H1 (cell line): ENCODE data around the gene ACTL10. TPM values are rescaled to one million over a fixed set of nuclear protein-coding genes. Genes with fewer than 3 reads are reported as not detected.

Source experiments
- CTCF ChIA-PET: fragments of 300-600 bp; sonication (Branson Sonifier 250); formaldehyde crosslinking; loops from one replicate; lab custom pipeline; 2021; ENCODE audit not compliant: partially characterized antibody; lab: Charles Lee
- POLR2A ChIA-PET: fragments of 300-600 bp; sonication (Branson Sonifier 250); formaldehyde crosslinking; loops from one replicate; lab custom pipeline; 2021; ENCODE audit warnings: inconsistent platforms; ENCODE audit not compliant: partially characterized antibody; lab: Charles Lee
- DNase-seq, 2 experiments: peaks; one replicate each; pipeline versions ENCODE4 v3.0.0 to v3.0.0-alpha.2; 2010 to 2022; ENCODE audit warnings: low spot score in 2 of 2, low read depth in 1 of 2, mixed read lengths in 1 of 2
- FAIRE-seq: peaks from 2 replicates; lab custom pipeline; 2011; peaks lifted over from hg19 to GRCh38; lab: Jason Lieb, UNC
- H2AFZ ChIP-seq: 2 replicates; pipeline ENCODE4 v1.8.1; 2012; ENCODE audit warnings: low read length, inconsistent platforms
- H2AK5ac ChIP-seq: 2 replicates; pipeline ENCODE4 v1.6.1; 2013; ENCODE audit warnings: low read depth, low read length
- H2BK120ac ChIP-seq: replicated peaks from 2 replicates; pipeline ENCODE3; 2013; ENCODE audit warnings: low read depth, low read length, inconsistent platforms
- H2BK12ac ChIP-seq: 2 replicates; pipeline ENCODE4 v1.6.1; 2013; ENCODE audit warnings: low read depth, low read length
- H2BK15ac ChIP-seq: 2 replicates; pipeline ENCODE4 v1.6.1; 2013; ENCODE audit warnings: low read length
- H2BK20ac ChIP-seq: 2 replicates; pipeline ENCODE4 v1.6.1; 2013; ENCODE audit warnings: low read length
- H2BK5ac ChIP-seq: 2 replicates; pipeline ENCODE4 v1.6.1; 2013; ENCODE audit warnings: low read depth, low read length
- H3K14ac ChIP-seq: 2 replicates; pipeline ENCODE4 v1.6.1; 2013; ENCODE audit warnings: inconsistent platforms; ENCODE audit not compliant: insufficient read length
- H3K18ac ChIP-seq: 2 replicates; pipeline ENCODE4 v1.6.1; 2013; ENCODE audit warnings: low read length; ENCODE audit errors: extremely low read depth
- H3K23ac ChIP-seq: 2 replicates; pipeline ENCODE4 v1.6.1; 2013; ENCODE audit warnings: inconsistent platforms; ENCODE audit not compliant: insufficient read length
- H3K23me2 ChIP-seq: 2 replicates; pipeline ENCODE4 v1.6.1; 2013; ENCODE audit warnings: low read depth, low read length
- H3K27ac ChIP-seq: 2 replicates; pipeline ENCODE4 v1.6.1; 2011; ENCODE audit warnings: low read depth, low read length, inconsistent platforms
- H3K27me3 ChIP-seq, 4 experiments: replicated peaks in 1 of 4; 1 replicate in 1 of 4; 2 replicates in 3 of 4; pipeline versions ENCODE4 v1.6.1 to v1.8.1; 2011 to 2013; ENCODE audit warnings: low read length in 3 of 4, mild to moderate bottlenecking in 3 of 4, inconsistent platforms in 2 of 4, mixed read lengths in 2 of 4, moderate library complexity in 1 of 4; ENCODE audit not compliant: control insufficient read depth in 3 of 4, insufficient read depth in 3 of 4; ENCODE audit errors: extremely low read depth in 1 of 4
- H3K36me3 ChIP-seq, 4 experiments: 2 replicates each; pipeline versions ENCODE4 v1.6.1 to v1.8.1; 2011 to 2013; ENCODE audit warnings: mild to moderate bottlenecking in 4 of 4, low read length in 3 of 4, moderate library complexity in 2 of 4, control low read depth in 1 of 4, inconsistent platforms in 1 of 4; ENCODE audit not compliant: insufficient read depth in 4 of 4, control insufficient read depth in 2 of 4
- H3K4ac ChIP-seq: replicated peaks from 2 replicates; pipeline ENCODE3; 2013; ENCODE audit warnings: low read length, low read depth, mixed read lengths, inconsistent platforms; ENCODE audit not compliant: insufficient read length
- H3K4me1 ChIP-seq, 4 experiments: replicated peaks in 1 of 4; 1 replicate in 1 of 4; 2 replicates in 3 of 4; pipeline versions ENCODE4 v1.6.1 to v1.8.1; 2011 to 2013; ENCODE audit warnings: low read length in 3 of 4, inconsistent platforms in 2 of 4, mixed read lengths in 1 of 4; ENCODE audit not compliant: insufficient read depth in 4 of 4, control insufficient read depth in 3 of 4
- H3K4me2 ChIP-seq, 2 experiments: 2 replicates each; pipeline versions ENCODE4 v1.6.1 to v1.8.1; 2011 to 2013; ENCODE audit warnings: low read depth in 2 of 2, low read length in 2 of 2, control low read depth in 1 of 2, inconsistent platforms in 1 of 2, mild to moderate bottlenecking in 1 of 2; ENCODE audit not compliant: insufficient read depth in 1 of 2
- H3K4me3 ChIP-seq, 4 experiments: fragments of 200-600, 300-600 bp in 1 of 4; sonication (generic), shearing (Covaris generic), sonication (Bioruptor Twin) in 1 of 4; 2 replicates each; pipeline versions ENCODE4 v1.5.1 to v1.8.1; 2011 to 2016; ENCODE audit warnings: low read length in 4 of 4, low read depth in 3 of 4, control low read depth in 2 of 4, inconsistent platforms in 2 of 4, mild to moderate bottlenecking in 2 of 4, mixed read lengths in 1 of 4, moderate library complexity in 1 of 4; ENCODE audit not compliant: insufficient read depth in 2 of 4; ENCODE audit errors: extremely low read depth in 1 of 4
- H3K56ac ChIP-seq: replicated peaks from 2 replicates; pipeline ENCODE3; 2013; ENCODE audit warnings: low read depth, mild to moderate bottlenecking, mixed read lengths, low read length, inconsistent platforms; ENCODE audit not compliant: insufficient read length
- H3K79me1 ChIP-seq: 2 replicates; pipeline ENCODE4 v1.6.1; 2013; ENCODE audit warnings: low read depth, low read length, control low read depth
- H3K79me2 ChIP-seq, 2 experiments: 2 replicates each; pipeline versions ENCODE4 v1.6.1 to v1.8.1; 2012 to 2013; ENCODE audit warnings: low read length in 2 of 2, mild to moderate bottlenecking in 2 of 2, inconsistent platforms in 1 of 2; ENCODE audit not compliant: insufficient read depth in 2 of 2, control insufficient read depth in 1 of 2
- H3K9ac ChIP-seq, 4 experiments: replicated peaks in 1 of 4; 1 replicate in 1 of 4; 2 replicates in 3 of 4; pipeline versions ENCODE4 v1.6.1 to v1.8.1; 2011 to 2013; ENCODE audit warnings: low read depth in 3 of 4, low read length in 3 of 4, control low read depth in 2 of 4, mild to moderate bottlenecking in 2 of 4, moderate library complexity in 2 of 4, inconsistent platforms in 1 of 4; ENCODE audit errors: extremely low read depth in 1 of 4
- H3K9me3 ChIP-seq, 2 experiments: 2 replicates each; pipeline versions ENCODE4 v1.6.1 to v1.8.1; 2012 to 2013; ENCODE audit warnings: mild to moderate bottlenecking in 2 of 2, moderate library complexity in 2 of 2, control low read depth in 1 of 2, inconsistent platforms in 1 of 2, low read depth in 1 of 2, low read length in 1 of 2, mixed read lengths in 1 of 2; ENCODE audit not compliant: insufficient read depth in 2 of 2
- H4K20me1 ChIP-seq, 2 experiments: replicated peaks in 1 of 2; 2 replicates each; pipeline versions ENCODE3 to v1.8.1; 2011 to 2013; ENCODE audit warnings: inconsistent platforms in 2 of 2, low read length in 2 of 2, mild to moderate bottlenecking in 1 of 2; ENCODE audit not compliant: insufficient read depth in 2 of 2, control insufficient read depth in 1 of 2
- H4K5ac ChIP-seq: 2 replicates; pipeline ENCODE4 v1.6.1; 2013; ENCODE audit warnings: low read length, low read depth, mixed read lengths, inconsistent platforms; ENCODE audit not compliant: insufficient read length
- H4K8ac ChIP-seq: 2 replicates; pipeline ENCODE4 v1.8.0; 2013; ENCODE audit warnings: mild to moderate bottlenecking, moderate library complexity, low read length, inconsistent platforms; ENCODE audit not compliant: insufficient read depth; ENCODE audit errors: extremely low read depth
- H4K91ac ChIP-seq: replicated peaks from 2 replicates; pipeline ENCODE3; 2013; ENCODE audit warnings: low read length, mixed read lengths, inconsistent platforms; ENCODE audit not compliant: insufficient read length
- CBX5 ChIP-seq: fragments of 300-800, 300-1000 bp; sonication (generic); IDR thresholded peaks from 2 replicates; pipeline ENCODE4 v1.7.1; 2016; ENCODE audit warnings: antibody characterized with exemption, low read length, low read depth
- CREB1 ChIP-seq: IDR thresholded peaks from 2 replicates; pipeline ENCODE4 v1.6.1; 2012; ENCODE audit warnings: inconsistent platforms
- KDM4A ChIP-seq: IDR thresholded peaks from one replicate; pipeline ENCODE4 v1.7.1; 2012; ENCODE audit warnings: low read depth, mild to moderate bottlenecking, moderate library complexity, low read length, inconsistent platforms; ENCODE audit not compliant: severe bottlenecking
- WGBS, 2 experiments: shearing (Covaris generic) in 1 of 2; methylation state at CpG; one replicate each; pipeline versions ENCODE4 v1.1.6 to v1.1.7; 2013 to 2015; ENCODE audit warnings: low lambda C conversion rate in 2 of 2, mixed read lengths in 2 of 2, inconsistent platforms in 1 of 2, low coverage in 1 of 2, missing lambda C conversion rate in 1 of 2; ENCODE audit not compliant: insufficient replicate concordance in 2 of 2, insufficient coverage in 1 of 2, insufficient read length in 1 of 2; ENCODE audit errors: extremely low coverage in 1 of 2, missing lambda C conversion rate in 1 of 2; 5-methylcytosine and 5-hydroxymethylcytosine counted together
- polyA plus RNA-seq, 7 experiments: library from polyadenylated mRNA; depleted of rRNA in 3 of 7; stranded (reverse) in 5 of 7; unstranded in 2 of 7; fragments of >200 nt in 5 of 7; fragments of 200-250 nt in 2 of 7; gene quantifications; 1 replicate in 5 of 7; 2 replicates in 1 of 7; 4 replicates in 1 of 7; pipeline versions ENCODE4 v1.2.1 to v1.2.3, GENCODE V29; 2011 to 2013; ENCODE audit warnings: missing spikeins in 2 of 7, mixed read lengths in 2 of 7
- total RNA-seq: library from RNA; stranded (reverse); fragmentation: NEBNext Ultra II Directional; extraction: Animal tissue kit (Norgen Biotek cat#: 25700); gene quantifications from 2 replicates; pipeline ENCODE4 v1.2.1, GENCODE V29; 2021

ACTL10 gene
- total and polyA plus RNA-seq, 2 of the 8 experiments (the other 6 are each of a cell fraction or from before 2014, with no cell fraction given): 0.26 TPM; not detected in 1

DNA sequence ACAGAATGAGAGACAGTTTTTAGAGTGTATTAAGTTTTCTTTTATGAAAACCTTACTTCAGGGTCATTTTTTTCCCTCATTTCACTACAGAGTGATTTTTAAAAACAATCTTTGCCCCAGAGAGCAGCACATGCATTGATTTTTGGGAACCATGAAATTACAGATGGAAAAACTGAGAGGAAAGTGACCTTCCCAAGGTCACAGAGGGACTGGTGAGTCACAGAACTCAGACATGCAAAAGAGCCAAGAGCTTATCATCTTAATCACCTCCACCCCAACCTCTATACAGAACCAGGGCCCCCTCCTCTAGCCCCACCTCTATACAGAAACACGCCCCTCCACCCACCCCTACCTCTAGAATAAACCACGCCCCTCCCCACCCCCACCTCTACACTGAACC lies 42.7 kb downstream of the ACTL10 start:
- H3K79me2 ChIP-seq: no peaks in the 10 kb centered on the region
- FAIRE-seq (no peak), DNase-seq (no peak)
- H3K4me1 ChIP-seq: peaks cover 4 to 9% (median 6%) of the 10 kb centered on the region in 4 experiments
- peak overlapping the region in 1 of 2 experiments; percentile 72; a peak in 1 of 4 replicates for H3K4me2 ChIP-seq
- H3K56ac ChIP-seq: no peak overlapping the region
- no peak overlapping the region for H3K4me3 ChIP-seq
- no peak overlapping the region for H2AK5ac ChIP-seq
- no peaks in the 10 kb centered on the region for H3K9me3 ChIP-seq
- H3K23me2 ChIP-seq: peaks cover 6% of the 10 kb centered on the region; the same call in 1 of the 2 replicates
- no peak overlapping the region for H3K9ac ChIP-seq
- no peaks in the 10 kb centered on the region for H3K27me3 ChIP-seq
- CTCF ChIA-PET: interaction anchor here (2.0 kb wide), 1 partner anchor 16 kb away, joined by 6 read pairs; no protein-coding TSS in a partner anchor
- H2BK15ac ChIP-seq: no peak overlapping the region
- POLR2A ChIA-PET: interaction anchor here (0.8 to 1.2 kb wide), 2 partner anchors 18 to 22 kb away, joined by 3 read pairs; no protein-coding TSS in a partner anchor
- no peaks in the 10 kb centered on the region; a peak in 1 of 8 replicates for H3K36me3 ChIP-seq
- no peak overlapping the region for H3K27ac ChIP-seq
- H3K79me1 ChIP-seq: no peaks in the 10 kb centered on the region
- no peak overlapping the region for H3K18ac ChIP-seq
- no peak overlapping the region for H2BK12ac ChIP-seq
- no peak overlapping the region for H3K4ac ChIP-seq
- no peaks in the 10 kb centered on the region for H4K20me1 ChIP-seq
- H2BK120ac ChIP-seq: no peak overlapping the region
- no peak overlapping the region for H2AFZ ChIP-seq
- no peak overlapping the region for H3K14ac ChIP-seq
- H4K5ac ChIP-seq: no peak overlapping the region
- H2BK20ac ChIP-seq: no peak overlapping the region
- TF ChIP-seq KDM4A: no peak
- TF ChIP-seq CBX5: no peak
- no peak for TF ChIP-seq CREB1
- H4K8ac ChIP-seq: no peak overlapping the region
- no peak overlapping the region; the same call in 1 of the 2 replicates for H2BK5ac ChIP-seq
- H3K23ac ChIP-seq: no peak overlapping the region
- H4K91ac ChIP-seq: no peak overlapping the region
- WGBS, 2 experiments: no CpG with 5 or more reads among the region's 2 CpGs
